Suppressor macrophage treated with lipopolysaccharide for 1 hour (primary cell): ENCODE results near the gene ASB11.
"Not testable (repeated sequence)": the region's sequence is repeated elsewhere in the genome, so short reads cannot be mapped to it uniquely, and the experiment has no call there.

ENCODE experiments used
- DNase-seq, 3 donors: peaks; one replicate each; pipeline ENCODE4 v3.0.0-alpha.2; 2020 to 2022

The ASB11 gene

DNA sequence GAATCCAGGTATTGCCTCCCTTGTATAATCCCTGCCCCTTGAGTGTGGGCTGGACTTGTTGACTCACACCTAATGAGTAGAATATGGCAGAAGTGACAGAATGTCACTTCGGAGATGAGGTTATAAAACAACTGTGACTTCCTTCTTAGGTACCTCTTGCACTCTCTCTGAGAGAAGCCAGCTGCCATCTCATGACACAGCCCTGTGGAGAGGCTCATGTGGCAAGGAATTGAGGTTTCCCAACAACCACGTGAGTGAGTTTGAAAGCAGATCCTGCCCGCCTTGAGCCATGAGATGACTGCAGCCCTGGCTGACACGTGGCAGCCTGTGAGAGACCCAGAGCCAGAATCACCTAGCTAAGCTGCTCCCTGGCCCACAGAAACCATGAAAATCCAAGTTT, 13.5 kb downstream of the ASB11 start:
- peak; percentile 79 to 83 (median 83) for DNase-seq

DNA sequence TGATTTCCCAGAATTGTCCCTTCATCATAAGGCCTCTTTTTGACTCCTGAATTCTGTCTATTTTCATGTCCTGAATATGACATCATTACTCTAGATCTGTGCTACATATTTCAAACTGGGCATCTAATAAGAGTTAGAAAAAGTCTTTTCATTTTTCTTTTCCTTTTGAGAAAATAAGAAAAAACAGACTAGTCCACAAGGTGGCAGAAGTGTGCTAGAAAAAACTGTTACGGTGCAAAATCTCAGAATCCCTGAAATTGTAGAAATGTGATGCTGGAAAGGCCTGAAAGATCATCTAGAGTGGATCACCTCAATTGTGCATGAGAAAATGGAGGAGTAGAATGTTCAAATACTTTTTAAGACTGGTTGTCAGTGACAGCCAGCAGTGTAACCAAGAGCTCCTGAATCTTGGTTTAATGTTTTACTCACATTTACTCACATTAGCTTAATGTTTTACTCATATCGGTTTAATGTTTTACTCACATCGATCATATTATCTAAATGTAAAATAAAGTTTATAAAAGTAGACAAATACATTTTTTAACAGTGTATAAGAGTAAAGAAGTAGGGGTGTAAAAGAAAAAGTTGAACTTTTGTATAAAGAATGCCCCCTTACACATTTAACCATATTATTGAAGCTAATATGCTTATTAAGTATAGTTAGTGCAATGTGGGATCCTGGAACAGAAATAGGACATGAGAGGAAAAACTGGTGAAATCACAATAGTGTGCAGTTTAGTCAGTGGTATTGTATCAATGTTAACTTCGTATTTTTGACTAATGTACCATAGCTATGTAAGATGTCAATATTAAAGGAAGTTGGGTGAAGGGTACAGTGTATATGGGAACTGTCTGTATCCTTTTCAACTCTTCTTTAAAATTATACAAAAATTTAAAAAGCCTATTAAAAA, 15.2 kb downstream of the ASB11 start:
- DNase-seq = peak; percentile 22 to 56 (median 51)

DNA sequence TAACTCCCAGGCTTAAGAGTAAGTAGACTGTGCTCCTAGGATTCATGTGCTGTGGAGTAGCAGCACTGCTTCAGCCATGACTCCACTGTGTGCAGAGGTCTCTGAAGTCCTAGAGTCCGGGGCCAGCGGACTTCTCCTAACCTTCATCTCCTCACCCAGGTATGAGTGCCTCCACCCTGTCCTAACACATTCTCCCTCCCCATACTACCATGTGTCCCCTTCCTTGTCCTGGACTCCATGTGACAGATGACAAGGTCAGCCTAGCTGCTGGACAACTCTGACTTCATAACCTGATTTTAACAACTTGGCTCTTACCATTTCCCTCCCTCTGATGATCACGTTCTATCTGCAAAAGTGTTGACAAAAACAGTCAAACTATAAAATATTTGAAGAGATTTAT, 16.7 kb downstream of the ASB11 start:
- no peak for DNase-seq

DNA sequence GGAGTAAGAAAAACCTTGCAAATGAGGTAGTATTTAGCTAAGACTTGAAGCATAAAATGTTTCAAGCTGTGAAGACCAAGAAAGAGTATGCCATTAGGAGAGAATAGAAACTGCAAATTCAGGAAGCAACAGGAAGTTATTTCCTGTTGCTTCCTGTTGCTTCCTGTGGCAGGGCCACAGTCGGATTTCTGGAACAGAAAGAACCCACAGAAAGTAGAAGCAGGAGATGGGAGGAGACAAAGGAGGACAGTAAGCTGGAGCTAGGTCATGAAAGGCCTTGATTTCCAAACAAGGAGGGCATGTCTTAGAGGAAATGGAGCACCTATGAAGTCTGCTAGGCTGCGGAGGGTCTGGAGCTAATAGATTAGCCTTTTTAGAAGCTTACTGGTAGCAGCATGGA, 17.2 kb downstream of the ASB11 start:
- DNase-seq = peak in 2 of 3 donors; percentile 17 to 21

DNA sequence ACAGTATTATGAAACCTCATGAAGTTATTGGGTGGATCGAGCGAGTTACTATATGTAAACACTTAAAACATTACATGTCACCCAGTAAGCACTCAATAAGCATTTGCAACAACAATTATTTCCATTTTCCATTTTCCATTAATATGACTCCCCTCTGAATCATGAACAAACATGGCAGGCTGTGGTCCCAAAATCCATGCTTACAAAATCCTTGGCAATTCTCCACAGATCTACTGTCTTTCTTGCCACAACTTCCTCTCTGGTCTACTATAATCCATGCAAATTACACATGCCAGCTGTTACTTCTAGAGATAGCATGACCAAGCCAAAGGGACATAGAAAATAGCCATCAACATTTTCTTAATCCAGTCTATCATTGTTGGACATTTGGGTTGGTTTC, 22.0 kb downstream of the ASB11 start:
- peak in 2 of 3 donors; percentile 35 to 68 for DNase-seq

DNA sequence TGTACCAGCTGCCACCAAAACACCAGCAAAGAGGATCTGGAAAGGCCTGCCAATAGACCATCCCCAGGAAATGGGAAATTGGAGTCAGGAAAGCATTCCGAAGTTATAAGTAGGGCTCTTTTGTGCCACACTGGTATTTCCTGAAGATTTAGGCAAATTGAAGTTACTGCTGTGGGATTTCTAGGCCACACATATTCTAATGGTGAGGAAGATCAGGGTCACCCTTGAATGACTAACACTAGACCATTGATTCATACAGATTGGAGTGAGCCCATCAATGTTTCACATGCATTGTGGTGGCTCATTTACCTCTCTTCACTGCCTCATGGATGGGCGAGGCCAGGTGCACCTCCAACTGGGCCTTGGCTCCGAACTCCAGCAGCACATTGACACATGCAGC, 22.6 kb downstream of the ASB11 start:
- DNase-seq = no peak

DNA sequence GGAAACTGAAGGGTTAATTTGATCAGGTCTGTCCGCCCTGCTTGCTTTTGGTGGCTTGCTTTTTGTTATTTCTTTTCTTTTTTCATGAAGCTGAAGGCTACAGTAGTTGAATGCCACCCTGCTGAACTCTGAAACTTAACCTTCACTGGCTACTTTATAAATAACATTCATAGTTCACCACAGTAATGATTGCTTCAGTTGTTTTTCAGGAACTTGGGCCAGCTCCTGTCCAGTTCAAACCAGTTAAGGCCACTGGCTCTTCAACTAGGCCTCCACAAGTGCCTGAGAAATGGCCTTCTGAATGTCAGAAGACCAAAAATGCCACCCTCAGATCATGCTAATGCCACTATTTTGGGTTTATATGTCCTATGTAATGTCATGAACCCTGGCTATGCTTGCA, 37.8 kb downstream of the ASB11 start:
- DNase-seq = no peak

DNA sequence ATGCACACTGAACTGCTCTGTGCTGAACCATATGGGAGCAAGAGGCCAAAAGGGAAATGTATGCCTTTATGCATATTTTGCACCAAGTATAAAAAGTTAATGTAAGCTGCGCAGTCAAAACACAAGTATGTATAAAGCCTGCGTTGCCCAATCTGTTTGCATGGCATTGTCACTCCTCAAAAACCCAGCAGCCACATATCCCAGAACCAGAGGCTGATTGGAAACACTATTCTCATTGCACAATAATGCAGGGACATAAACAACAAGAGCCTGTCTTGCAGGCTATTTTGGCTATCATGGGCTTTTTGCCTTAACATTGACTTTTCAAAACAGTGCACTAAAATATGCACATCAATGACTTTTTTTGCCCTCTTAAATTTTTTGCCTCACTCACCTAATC, 40.5 kb downstream of the ASB11 start:
- no peak for DNase-seq

DNA sequence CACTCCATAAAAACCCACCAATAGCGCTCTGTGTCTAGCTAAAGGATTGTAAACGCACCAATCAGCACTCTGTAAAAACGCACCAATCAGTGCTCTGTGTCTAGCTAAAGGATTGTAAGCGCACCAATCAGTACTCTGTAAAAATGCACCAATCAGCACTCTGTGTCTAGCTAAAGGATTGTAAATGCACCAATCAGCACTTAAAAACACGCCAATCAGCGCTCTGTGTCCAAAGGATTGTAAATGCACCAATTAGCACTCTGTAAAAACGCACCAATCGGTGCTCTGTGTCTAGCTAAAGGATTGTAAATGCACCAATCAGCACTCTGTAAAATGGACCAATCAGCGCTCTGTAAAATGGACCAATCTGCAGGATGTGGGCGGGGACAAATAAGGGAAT, 42.2 kb downstream of the ASB11 start:
- DNase-seq = not testable (repeated sequence)

DNA sequence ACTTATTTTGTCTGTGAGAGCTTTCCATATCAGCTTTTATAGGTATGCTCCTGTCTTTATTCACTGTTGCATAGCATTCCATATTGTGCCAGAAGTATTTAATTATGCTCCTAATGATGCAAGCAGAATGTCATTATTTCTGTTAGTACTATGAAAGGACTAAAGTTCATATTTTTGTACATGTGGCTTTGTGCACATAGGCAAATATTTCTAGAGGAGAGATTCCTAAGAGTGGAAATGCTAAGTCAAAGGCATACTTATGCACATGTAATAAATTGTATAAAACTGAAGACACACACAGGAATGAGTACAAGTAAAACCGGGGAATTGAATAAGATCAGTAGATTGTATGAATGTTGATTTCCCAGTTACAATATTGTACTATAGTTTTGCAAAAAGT, 43.7 kb downstream of the ASB11 start:
- no peak for DNase-seq

DNA sequence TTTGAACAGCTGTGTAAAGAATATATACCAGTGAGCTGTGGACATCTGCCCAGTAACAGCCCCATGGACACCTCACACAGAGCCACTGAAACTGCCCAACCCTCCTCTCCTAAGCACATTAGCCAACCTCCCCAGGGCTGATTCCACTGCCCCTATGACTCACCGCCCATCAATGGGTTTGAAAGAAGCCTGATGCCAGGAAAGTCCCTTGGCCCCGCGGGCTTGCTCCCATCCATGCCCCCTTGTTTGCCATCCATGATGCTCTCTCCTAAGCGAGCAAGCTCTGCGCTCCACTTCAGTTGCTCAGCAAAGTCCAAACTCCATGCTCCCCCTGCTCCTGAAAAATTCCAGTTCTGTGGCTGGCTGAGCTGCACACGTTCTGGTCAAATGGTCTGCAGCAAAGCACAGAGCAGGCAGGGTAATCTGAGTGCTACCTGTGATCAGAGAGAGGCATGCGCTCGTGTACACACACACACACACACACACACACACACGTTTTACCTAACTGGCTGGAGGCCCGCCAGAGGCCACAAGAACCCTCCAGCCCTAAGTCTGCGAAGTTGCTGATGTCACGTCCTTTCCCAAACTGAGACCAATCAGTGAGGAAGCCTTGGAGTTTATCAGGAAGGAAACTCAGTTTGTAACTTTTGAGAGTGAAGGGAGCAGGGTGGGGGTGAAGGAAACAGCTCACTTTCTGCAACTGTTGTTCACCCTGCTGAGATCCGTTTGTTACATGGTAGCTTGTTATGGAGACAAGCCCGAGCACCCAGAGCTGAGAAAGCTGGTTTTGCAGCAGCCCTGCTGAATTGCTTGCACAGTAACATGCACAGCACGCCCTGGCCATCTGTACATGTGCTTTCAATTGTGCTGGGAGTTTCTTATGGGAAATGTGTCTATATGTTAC, 45.6 kb downstream of the ASB11 start, which contains the start of gene ASB9:
Gene ASB9, minus strand, starts transcription at position 466 of the 904 bp plus-strand sequence. Its CDS starts 209 bp downstream, at position 257.
- peak; percentile 48 to 57 (median 55) for DNase-seq

DNA sequence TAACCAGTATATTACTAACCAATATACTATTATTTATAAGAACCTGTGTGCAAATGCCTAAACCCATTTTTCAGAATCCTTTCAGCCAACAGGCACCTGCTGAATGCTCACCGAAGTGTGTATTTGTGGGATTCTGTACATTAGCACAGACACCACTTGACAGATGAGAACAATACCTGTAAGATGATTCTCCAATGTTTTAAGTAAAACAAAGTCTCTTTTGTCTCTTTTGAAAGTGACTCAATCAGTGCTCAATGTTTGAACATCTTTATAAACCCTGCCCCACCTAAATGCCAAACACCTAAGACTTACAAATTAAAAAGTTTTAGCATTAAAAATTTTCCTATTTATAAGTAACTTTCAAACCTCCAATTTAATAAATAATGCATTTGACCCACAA, 46.3 kb downstream of the ASB11 start:
- no peak for DNase-seq

DNA sequence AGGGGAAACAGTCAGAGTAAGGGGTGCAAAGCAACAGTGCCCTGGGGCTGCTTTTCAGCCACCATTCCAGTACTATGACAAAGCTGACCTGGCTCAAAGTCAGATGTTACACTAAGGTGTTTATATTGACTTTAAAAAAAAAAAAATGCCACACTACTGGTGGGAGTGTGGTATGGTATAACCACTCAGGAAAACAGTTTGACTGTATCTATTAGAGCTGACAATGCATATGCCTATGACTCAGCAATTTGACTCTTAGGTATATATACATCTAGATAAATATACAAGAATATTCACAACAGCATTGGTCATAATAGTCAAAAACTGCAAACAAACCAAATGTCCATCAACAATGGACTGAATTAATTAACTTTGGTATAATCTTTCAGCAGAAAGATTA, 60.6 kb downstream of the ASB11 start:
- DNase-seq = no peak

DNA sequence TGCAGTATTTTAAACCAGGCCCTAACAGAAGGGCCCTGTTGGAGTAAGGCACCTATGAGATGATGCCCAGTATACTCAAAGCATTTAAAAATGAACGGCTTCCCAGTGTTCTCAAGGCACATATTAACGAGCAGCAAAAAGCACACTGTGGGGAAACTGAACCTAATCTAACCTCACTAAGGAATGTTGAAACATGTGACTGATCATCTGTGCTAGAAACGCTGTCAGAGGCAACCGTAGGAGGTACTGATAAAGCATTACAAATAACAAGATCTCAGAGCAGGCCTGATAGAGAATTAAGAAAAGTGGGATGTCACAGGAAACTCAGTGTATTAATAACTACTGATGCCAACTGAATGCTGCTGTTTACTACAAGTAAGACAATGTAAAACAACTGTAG, 69.5 kb downstream of the ASB11 start:
- DNase-seq = no peak

DNA sequence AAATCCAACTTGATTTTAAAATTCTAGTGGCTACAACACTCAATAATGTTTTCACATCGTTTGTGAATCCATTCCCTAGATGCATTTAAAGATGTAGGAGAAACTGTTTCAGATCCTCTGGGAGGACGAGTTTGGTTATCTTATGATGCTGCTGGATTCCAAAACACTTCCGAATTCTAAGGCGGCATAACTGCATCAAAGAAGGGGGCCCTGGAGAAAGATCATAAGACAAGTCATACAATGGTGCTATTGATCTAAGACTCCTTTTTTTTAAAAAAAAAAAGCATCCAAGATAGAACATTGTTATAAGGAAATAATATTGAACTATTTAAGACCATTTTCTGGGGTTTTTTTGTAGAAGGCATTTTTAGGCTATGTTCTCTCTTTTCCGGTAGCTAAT, 71.0 kb downstream of the ASB11 start:
- no peak for DNase-seq

DNA sequence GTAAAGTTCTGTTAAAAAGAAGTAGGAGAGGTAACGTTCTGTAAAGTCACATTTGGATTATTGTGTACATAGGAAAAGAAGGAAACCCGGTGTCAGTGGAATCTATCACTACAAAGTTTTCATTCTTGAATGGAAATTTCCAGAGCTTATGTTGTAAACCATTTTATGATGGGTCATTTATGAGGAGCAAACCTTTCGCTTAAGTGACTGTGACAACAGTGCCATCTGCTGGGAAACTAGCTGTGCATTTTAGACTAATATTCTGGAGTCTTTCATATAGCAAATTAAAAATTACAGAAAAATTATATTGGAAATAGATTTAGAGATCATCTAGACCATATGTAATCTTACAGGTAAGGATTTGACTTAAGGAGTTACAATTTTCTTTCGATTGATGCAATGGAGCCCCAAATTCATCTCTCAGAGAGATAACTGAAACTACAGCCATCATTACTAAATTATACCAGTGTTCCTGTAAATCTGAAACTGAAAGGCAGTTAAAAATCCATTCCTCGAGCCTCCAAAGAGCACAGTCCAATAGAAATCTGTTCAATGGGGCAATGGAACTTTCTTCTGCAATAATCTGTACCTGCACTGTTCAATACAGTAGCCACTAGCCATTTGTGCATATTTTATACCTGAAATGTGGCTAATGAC, 72.4 kb downstream of the ASB11 start:
- DNase-seq = peak; percentile 66 to 71 (median 68)

DNA sequence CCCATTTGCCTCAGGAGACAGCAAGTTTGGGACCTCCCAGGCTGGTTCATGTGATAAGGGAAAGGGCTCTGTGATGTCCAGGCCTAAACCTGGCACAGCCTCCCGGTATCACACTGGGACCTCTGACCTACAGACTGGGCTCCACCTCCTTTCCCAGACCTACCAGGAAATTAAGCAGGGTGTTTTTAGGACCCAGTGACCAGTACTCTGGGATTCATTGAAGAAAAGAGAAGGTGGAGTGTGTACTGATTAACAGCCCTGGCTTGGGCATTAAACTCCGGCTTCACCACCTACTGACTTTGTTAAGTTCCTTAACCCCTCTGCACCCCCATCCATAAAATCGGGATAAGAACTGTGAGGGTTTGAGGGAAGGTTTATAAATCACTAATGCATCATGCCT, 74.1 kb downstream of the ASB11 start:
- no peak for DNase-seq

DNA sequence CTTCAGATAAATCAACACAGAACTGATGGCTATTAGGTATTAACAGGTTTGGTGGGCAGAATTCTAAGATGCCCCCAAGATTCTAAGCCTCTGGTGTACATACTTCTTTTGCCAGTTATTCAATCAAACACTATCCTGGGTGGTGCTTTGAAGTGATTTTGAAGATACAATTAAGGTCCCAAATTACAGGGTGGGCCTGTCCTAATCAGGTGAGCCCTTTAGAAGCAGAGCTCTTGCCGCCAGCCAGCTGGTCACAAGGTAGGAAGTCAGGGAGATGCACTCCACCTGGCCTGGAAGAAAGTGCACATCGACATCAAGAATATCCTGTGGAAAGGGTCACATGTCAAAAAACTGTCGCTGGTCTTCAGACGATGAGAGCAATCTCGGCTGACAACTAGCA, 75.0 kb downstream of the ASB11 start:
- no peak for DNase-seq

DNA sequence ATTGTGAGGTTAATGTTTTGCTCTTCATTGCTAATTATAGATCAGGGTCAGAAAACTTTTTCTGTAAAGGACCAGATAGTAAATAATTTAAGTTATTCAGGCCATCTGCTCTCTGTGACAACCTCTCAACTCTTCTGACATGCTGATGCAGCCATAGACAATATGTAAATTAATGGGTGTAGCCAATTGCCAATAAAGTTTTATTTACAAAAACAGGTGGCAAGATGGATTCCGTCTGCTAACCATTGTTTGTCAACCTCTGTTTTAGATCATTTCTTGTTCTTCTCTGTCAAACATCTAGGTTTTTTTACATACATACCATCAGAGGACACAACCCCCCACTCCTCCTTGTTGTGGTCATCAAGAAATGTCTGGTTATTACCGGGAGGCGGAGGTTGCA, 79.3 kb downstream of the ASB11 start:
- no peak for DNase-seq

DNA sequence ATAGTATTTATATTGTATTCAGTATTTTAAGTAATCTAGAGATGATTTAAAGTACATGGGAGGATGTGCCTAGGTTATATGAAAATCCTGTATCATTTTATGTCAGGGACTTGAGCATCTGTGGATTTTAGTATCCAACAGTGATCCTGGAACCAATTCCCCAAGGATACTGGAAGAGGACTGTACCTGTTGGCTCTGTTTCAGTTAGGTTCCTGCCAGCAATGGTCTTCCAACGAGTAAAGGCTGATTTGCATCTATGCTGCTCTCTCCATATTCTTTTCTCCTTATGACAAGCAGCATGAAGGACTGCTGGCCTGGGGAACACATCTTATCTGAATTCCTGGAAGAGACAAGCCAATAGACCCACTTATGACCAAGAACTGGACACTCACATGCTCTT, 80.4 kb downstream of the ASB11 start:
- no peak for DNase-seq

DNA sequence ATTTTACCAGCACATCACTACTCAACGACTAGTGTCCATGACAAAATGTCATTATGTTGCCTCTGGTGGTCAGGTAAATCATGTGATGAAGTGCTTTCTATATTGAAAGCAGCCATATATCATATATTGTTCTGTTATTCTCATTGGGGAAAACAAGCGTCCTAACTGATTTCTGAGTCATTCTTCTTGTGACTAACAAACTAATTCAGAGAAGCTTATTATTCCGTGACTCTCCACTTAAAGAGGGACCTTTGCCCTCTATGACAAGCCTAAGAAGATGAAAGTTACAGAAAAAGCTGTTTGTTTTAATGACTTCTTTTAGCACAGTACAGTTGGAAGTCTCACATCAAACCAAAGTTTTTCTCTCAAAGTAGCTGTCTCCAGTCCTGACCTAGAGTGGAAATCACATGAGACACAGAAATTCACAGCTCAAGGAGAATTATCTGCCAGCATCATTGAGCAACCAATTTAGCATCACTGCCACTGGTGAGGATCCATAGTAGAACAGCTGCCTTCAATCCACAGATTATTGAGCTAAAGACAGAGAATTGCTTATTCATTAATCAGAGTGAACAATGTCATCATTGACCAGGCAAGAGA, 81.9 kb downstream of the ASB11 start:
- DNase-seq = no peak
